GM21360 (cell line): ENCODE results near the gene IER5L.
"Not testable (repeated sequence)": the region's sequence is repeated elsewhere in the genome, so short reads cannot be mapped to it uniquely, and the experiment has no call there.

ENCODE experiments used
- ATAC-seq: cut with Tn5 transposase; IDR thresholded peaks from one replicate; pipeline ENCODE4 v1.9.1; 2021; ENCODE audit warnings: mild to moderate bottlenecking, moderate library complexity; ENCODE audit not compliant: unreplicated experiment

The IER5L gene

DNA sequence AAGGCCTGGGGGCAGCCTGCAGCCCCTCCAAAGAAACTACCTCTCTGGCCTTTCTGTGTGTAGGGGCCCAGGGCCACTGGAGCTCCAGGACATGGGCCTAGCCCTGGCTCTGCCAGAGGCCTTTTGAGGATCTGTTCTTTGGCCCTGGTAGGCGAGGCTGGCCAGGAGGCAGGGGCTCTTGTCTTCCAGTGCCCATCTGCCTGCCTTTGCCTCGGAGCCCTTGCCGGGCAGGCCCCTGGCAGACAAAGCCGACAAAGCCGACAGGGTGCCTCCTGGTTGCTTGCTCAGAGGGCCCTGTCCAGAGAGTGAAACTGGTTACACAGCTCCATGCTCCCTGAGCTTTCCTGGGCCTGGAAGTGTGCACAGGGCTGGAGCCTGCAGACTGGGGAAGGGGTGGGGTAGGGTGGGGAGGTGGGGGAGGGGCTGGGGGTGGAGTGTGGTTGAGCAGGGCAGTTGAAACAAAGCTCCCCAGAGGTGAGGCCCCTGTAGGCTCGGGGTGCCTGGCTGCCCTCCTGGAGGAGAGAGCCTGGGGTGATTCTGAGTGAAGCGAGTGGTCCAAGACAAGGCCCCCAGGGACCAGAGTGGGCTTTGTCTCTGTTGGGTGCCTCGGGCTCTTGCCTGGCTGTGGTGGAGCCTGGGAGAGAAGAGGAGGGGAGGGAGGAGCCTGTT is 37.5 kb downstream of the IER5L start:
- ATAC-seq: peak; percentile 30

DNA sequence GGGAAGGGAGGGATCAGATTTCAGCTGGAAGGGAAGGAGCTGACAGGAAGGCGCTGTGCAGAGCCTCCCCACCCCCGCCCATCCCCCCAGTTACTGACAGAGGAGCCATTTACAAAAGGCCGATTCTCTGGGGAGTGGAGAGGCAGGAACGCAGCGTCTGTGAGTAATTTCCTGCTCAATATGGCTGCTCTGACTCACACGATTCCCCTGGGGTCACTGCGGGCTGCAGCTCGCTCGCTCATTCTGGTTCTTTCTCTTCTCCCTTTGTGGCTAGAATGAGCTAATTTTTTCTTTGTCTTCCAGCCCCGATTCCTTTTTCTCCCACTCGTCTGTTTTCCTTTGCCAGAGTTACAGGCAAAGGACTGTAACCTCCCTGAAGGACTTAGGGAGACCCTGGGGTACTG is 38.1 kb downstream of the IER5L start:
- ATAC-seq: peak; percentile 51

DNA sequence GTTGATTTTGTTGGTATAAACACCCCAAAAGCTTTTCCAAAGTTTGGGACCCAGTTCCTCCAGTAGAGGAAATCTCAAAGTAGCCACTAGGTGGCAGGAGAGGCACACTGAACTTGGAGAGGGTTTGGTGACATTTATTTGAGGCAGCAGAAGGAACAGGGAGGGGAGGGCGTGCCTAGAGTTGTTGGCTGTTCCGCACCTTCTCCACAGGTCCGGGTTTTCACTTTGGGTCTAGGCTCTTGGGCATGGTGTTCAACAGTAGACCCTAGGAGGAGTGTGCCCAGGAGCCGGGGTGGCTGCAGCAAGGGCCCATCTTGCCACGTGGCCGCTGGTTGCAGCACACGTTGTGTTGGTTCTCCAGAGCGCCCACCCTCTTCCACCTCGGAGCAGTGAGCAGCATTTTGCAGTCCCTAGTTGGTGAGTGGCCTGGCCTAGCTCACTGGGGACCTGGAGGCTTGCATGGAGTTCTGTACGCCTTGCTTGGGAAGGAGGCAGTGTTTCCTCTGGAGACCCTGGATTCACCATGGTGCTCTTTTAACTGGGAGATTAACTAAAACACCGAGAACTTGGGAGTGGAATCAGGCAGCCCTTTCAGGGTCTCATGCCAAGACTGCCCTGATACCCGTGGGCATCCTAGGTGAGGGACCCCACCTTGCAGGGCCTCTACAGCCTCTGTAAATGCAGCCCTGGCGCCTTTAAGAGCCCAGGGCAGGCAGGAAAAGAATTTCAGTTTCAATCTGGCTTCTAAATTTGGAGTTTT is 38.6 kb downstream of the IER5L start:
- ATAC-seq: peak; percentile 42

DNA sequence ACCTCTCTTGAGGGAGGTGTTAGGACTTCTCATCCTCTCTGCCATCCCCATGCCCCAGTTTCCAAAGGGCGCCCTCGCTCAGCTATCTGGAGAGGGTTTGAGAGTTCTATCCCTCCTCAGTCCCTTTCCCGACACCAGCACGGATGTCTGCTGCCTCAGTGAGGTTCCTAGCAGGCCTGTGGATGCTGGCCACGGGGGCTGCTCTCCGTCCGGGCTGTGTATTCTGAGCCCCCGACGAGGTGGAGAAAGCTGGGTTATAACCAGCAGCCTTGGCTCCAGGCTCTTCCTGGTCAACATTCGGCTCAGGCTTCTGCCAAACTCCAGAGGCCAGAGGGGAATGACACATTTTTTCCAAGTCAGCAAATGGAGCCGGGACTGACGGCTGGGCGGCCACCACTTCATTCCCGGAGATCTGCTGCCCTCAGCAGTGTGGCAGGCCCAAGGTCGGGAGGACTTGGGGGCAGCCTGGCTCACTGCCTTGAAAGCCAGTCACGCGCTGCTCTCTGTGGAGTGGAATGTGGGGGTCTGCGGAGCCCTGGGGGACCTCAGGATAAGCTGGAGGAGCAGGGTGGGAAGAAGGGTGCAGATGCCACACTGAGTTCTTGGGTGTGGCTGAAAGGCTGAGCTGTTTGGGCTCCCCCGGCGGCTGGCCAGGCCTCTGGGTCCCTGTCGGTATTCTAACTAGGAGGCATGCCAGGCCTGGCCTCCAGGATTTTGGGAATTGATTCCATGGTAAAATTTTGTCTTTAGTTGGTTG is 39.4 kb downstream of the IER5L start:
- ATAC-seq: no peak

- no peak for ATAC-seq
Measured at GRCh38 chr9:129138144-129138462, 40.0 kb downstream of the IER5L start.

- no peak for ATAC-seq
Measured at GRCh38 chr9:129137292-129138143, 40.5 kb downstream of the IER5L start.

DNA sequence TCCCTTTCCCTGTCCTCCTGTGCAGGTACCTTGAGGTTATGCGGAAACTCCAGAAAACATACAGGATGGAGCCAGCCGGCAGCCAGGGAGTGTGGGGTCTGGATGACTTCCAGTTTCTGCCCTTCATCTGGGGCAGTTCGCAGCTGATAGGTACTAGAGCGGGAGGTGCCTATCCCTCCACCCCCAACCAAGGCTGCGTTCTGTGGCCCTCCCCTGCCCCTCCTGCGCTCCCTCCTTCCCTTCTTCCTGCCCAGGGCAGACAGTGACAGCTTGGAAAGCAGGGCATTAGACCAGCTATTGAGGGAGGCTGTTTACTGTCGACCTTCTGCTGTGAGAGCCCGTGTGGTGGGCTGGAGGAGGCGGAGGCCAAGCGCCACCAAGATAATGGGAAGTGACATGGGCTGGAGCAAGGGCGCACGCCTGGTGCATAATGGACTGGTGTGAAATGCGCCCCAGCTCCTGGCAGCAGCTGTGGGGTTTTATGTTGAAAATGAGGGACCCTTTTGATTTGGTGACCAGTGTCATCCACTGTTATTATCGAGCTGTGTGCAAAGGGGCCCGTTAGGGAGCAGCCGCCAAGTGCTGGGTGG is 41.5 kb downstream of the IER5L start:
- no peak for ATAC-seq

DNA sequence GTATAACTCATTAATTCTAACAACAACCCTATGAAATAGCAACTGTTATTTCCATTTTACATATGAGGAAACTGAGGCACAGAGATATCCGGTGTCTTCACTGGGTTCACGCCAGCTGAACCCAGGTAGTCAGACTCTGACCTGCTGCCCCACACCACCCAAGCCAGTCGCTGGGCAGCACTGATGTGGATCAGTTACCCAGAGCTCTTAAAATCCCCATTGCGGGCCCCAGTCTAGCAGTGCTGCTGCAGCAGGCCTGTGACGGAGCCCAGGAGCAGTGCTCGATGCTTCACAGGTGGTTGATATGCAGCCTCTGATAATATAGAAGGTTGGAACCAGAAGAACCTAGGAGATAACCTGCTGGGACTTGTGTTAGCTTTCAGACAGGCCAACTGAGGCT is 42.6 kb downstream of the IER5L start:
- no peak for ATAC-seq

GRCh38 chr9:129133082-129133481 is 45.0 kb downstream of the IER5L start:
- no peak for ATAC-seq

DNA sequence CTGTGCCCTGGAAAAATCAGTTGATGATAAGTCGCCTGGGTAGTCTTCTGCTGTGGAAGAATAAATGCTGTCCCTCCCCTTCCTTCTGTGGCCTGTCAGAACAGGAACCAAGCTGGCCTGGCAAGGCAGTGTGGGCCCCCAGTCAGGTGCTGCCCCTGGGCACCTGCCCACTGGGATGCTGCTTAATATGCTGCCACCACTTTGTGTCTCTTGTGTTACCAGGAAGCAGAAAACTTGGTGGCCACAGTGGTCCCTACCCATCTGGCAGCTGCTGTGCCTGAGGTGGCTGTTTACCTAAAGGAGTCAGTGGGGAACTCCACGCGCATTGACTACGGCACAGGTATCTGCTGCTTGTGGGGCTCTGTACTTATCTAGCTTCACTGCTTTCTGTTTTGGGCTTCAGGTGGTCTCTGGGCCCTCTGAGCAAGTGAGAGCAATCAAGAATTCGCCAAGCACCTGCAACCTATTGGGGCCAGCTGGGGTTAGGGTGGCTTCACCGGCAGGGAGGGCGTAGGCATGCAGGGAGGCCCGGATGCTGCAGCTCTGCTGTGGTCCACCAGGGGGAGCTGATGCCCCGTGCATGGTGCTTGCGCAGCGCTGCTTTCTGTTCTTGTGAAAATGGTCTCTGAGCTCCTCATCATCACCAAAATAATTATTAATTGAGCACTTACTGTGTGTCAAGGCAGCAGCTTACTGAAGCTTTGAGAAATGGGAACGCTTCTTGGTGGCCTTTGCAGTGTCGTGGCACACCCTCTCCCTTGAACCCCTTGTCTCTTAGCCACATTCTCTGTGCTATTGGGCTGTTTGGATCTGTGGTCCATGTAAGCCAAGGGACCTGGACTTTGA is 46.5 kb downstream of the IER5L start:
- ATAC-seq: no peak

- no peak for ATAC-seq
Measured at GRCh38 chr9:129130791-129131190, 47.3 kb downstream of the IER5L start.

DNA sequence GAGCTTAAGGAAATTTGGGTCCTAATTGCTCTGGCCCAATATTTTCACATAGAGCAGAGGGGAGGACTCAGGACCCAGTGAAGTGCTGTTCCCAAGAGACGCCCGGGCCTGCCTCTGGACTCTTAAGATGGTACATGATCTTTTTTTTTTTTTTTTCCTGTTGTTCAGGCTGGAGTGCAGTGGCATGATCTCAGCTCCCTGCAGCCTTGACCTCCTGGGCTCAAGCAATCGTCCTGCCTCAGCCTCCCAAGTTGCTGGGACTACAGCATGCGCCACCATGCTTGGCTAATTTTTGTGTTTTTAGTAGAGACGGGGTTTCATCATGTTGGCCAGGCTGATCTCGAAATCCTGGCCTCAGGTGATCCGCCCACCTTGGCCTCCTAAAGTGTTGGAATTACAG is 47.8 kb downstream of the IER5L start:
- ATAC-seq: not testable (repeated sequence)

DNA sequence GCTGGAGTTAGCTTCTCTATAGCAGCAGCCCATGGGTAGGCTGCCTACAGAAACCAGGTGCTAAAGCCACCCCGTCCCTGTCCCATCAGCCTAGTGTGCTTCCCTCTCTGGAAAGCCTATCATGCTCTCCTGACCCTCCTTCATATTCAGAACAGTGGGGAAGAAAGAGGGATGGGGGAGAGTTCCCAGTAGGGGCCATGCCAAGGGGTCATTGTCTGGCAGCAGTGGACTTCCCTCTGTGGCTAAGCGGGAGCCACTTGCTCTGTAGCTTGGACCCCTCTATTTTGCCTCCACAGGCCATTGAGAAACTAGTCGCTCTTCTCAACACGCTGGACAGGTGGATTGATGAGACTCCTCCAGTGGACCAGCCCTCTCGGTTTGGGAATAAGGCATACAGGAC is 49.4 kb downstream of the IER5L start:
- no peak for ATAC-seq

DNA sequence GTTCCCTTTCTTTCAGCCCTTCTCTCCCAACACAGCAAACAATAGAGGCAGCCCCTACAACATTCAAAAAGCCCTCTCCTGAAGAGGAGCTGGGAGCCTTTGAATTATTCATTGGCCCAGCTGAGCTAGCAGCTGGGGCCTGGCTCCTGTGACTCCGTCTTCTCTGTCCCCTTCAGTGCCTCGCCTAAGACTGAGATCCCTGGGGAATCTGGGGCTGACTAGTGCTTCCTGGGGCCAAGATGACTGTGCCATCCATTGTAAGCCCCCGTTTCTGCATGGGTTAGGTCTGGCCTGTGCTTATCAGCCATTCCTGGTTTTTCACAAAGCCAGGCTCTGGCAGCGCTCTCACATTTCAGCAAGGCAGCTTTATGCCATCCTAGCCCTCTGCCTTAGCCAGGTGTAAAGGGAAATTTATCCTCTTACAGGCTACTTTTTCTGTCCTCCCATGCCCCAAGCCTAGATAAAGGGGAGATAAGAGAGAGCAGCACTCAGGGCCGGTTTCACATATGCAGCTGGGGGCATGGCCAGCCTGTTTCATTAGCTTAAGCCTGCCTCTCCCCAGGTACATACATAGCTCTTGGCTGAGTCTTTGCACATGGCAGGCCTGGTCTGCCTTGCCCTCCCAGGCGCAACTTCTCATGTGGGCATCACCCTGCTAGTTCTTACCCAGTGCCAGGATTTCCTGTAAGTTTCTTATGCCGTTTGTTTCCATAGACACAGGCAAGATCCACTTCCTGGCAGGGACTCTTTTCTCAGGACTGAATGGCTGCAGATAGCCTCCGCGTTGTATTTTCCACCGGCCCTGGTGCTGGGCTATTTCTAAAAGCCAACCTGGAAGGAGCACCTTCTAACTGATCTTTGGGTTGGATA is 51.1 kb downstream of the IER5L start:
- no peak for ATAC-seq
